GM12878 (cell line): Measurements from ENCODE around the gene WDR48. TPM values are rescaled to one million over a fixed set of nuclear protein-coding genes. Genes with fewer than 3 reads are reported as not detected.

Experiments
- BCLAF1 ChIP-seq: fragments of 450-650 bp; IDR thresholded peaks from 2 replicates; pipeline ENCODE4 v1.6.1; 2017; ENCODE audit warnings: antibody characterized with exemption, mild to moderate bottlenecking, moderate library complexity
- CTCF ChIP-seq, 3 experiments: IDR thresholded peaks in 2 of 3; conservative IDR thresholded peaks in 1 of 3; 2 replicates each; pipeline ENCODE4 v1.5.1; 2011; ENCODE audit warnings: low read depth in 3 of 3, low read length in 3 of 3, mild to moderate bottlenecking in 3 of 3, control low read depth in 2 of 3, moderate library complexity in 2 of 3, inconsistent platforms in 1 of 3, mixed read lengths in 1 of 3; ENCODE audit not compliant: control insufficient read depth in 2 of 3, insufficient read depth in 1 of 3; ENCODE audit errors: extremely low read depth in 1 of 3
- IRF4 ChIP-seq: IDR thresholded peaks from 2 replicates; pipeline ENCODE4 v1.6.1; 2011; ENCODE audit warnings: low read depth, low read length
- RFX5 ChIP-seq: IDR thresholded peaks from 2 replicates; pipeline ENCODE4 v1.6.1; 2011; ENCODE audit warnings: low read depth, low read length, improper control_type of control experiment
- RUNX3 ChIP-seq: IDR thresholded peaks from 2 replicates; pipeline ENCODE4 v1.6.1; 2012; ENCODE audit warnings: low read length, inconsistent platforms
- TCF12 ChIP-seq: IDR thresholded peaks from 2 replicates; pipeline ENCODE4 v1.6.1; 2011; ENCODE audit warnings: low read depth, mild to moderate bottlenecking, low read length
- YY1 ChIP-seq: IDR thresholded peaks from 2 replicates; pipeline ENCODE4 v1.6.1; 2011; ENCODE audit warnings: low read depth, mild to moderate bottlenecking, low read length
- ZNF207 ChIP-seq: fragments of 450-650 bp; IDR thresholded peaks from 2 replicates; pipeline ENCODE4 v1.6.1; 2014; ENCODE audit warnings: antibody characterized with exemption, mild to moderate bottlenecking, borderline replicate concordance
- ZNF217 ChIP-seq: fragments of 450-650 bp; IDR thresholded peaks from 2 replicates; pipeline ENCODE4 v1.6.1; 2017; ENCODE audit warnings: antibody characterized with exemption, mild to moderate bottlenecking
- polyA plus RNA-seq, 11 experiments: library from polyadenylated mRNA; depleted of rRNA in 4 of 11; unstranded in 6 of 11; stranded (reverse) in 5 of 11; fragments of >200 nt; fragmentation: Nextera tagmentation in 4 of 11; fragmentation: Illumina TruSeq in 1 of 11; extraction: Ambion mirVana in 4 of 11; extraction: Trizol in 1 of 11; gene quantifications; 1 replicate in 1 of 11; 2 replicates in 10 of 11; pipeline versions ENCODE4 v1.2.1 to v1.2.3, GENCODE V29; 2011 to 2016; ENCODE audit warnings: inconsistent platforms in 2 of 11, missing spikeins in 2 of 11, low read depth in 1 of 11
- total RNA-seq, 4 experiments: library from RNA; depleted of rRNA in 3 of 4; stranded (reverse); fragments of >200 nt in 3 of 4; fragmentation: Illumina TruSeq in 1 of 4; extraction: Trizol in 1 of 4; gene quantifications; 2 replicates each; pipeline versions ENCODE4 v1.2.1 to v1.2.3, GENCODE V29; 2013 to 2021

WDR48 gene
- total and polyA plus RNA-seq, 10 of the 15 experiments (the other 5 are each of a cell fraction or from before 2014, with no cell fraction given) = 16.8 to 43.8 (median 29.0) TPM

GRCh38 chr3:39065197-39065596 is 13.4 kb downstream of the WDR48 start (continued):
- no peak for TF ChIP-seq TCF12
- TF ChIP-seq RFX5 = no peak
- TF ChIP-seq ZNF207 = no peak
- TF ChIP-seq BCLAF1 = no peak
- TF ChIP-seq RUNX3 = peak; percentile 16; the same call in 1 of the 2 replicates
- 0 out of 2 replicates have a peak, but pooled peaks have one; percentile 33 for TF ChIP-seq YY1
- peak; percentile 55 to 64 (median 57) for TF ChIP-seq CTCF (IDR thresholded peaks at IDR 0.05 in 2 of 3, conservative IDR thresholded peaks at IDR 0.05 in 1 of 3; ENCODE audit: control insufficient read depth in 2 of 3, extremely low read depth in 1 of 3, insufficient read depth in 1 of 3, low read depth in 3 of 3, low read length in 3 of 3)
- no peak for TF ChIP-seq IRF4
- no peak for TF ChIP-seq ZNF217
- TF ChIP-seq, all 136 proteins: peak for 5
